NCI-H446 (cell line): Measurements from ENCODE around the gene DTNBP1.
"Not testable (repeated sequence)": the region's sequence is repeated elsewhere in the genome, so short reads cannot be mapped to it uniquely, and the experiment has no call there.

Source experiments
- DNase-seq, 2 experiments: peaks; one replicate each; lab custom pipeline; 2025; lab: John Stamatoyannopoulos, UW

The DTNBP1 gene

GRCh38 chr6:15666896-15667295 lies 4.1 kb upstream of the DTNBP1 start:
- not testable (repeated sequence) for DNase-seq

- no peak for DNase-seq
These were observed 2.4 kb upstream of the DTNBP1 start for GRCh38 chr6:15665237-15665636.

- no peak for DNase-seq
These were observed 473 bp upstream of the DTNBP1 start for GRCh38 chr6:15663130-15663871.

- peak in 1 of 2 experiments; percentile 42 for DNase-seq
These were observed 939 bp downstream of the DTNBP1 start for GRCh38 chr6:15661853-15662325.

GRCh38 chr6:15659181-15659580 lies 3.6 kb downstream of the DTNBP1 start:
- DNase-seq, result no peak

DNA sequence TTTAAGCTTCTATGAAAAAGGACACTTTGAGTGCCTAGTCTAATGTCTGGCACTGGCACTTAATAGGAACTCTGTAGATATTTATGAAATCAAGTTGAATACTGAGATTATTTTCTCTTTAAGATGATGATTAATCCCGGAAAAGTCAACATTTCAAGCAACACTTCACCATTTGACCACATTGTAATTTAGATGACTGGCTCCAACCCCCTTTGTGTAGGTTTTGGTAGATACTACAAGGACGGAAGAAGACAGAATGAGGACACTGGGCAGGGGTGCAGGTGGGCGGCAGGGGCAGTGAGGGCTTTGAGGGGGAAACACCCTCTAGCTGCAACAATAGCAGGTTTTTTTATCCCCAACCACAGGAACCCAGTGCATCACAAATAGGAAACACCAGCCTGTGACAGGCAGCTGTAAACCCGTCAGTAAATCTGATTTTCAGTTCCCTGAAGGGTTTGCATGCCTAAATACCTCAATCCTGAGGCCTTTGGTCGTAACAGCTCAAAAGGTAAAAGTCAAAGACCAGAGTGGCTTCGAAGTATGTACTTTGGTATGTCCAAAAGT lies 4.6 kb downstream of the DTNBP1 start:
- DNase-seq, result no peak

- DNase-seq, result no peak
These were observed 5.5 kb downstream of the DTNBP1 start for GRCh38 chr6:15657290-15657689.

GRCh38 chr6:15656145-15656544 lies 6.7 kb downstream of the DTNBP1 start:
- DNase-seq, result no peak

- no peak for DNase-seq
These were observed 8.6 kb downstream of the DTNBP1 start for GRCh38 chr6:15654250-15654649.

GRCh38 chr6:15653581-15653980 lies 9.2 kb downstream of the DTNBP1 start:
- DNase-seq, result no peak

- DNase-seq, result not testable (repeated sequence)
These were observed 12.7 kb downstream of the DTNBP1 start for GRCh38 chr6:15650004-15650559.

- DNase-seq, result no peak
These were observed 17.9 kb downstream of the DTNBP1 start for GRCh38 chr6:15644904-15645303.

- DNase-seq, result no peak
These were observed 19.3 kb downstream of the DTNBP1 start for GRCh38 chr6:15643542-15643941.

DNA sequence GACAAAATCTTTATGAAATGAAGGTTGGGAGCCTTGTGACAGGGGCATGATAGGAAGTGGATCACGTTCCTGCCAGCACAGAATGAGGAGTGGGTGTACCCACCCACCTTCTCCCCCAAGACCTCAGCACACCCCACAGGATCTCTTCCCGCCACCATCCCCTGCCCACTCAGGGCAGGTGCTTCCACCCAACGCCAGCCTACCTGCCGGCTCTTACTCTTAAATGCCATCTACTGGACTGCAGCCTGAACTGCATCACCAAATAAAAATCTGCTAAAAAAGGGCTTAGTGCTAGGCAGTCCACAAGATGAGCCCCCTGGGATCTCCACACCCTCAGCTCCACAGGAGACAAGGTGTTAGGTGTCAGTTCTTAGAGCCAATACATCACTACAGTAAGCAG lies 20.6 kb downstream of the DTNBP1 start:
- no peak for DNase-seq

DNA sequence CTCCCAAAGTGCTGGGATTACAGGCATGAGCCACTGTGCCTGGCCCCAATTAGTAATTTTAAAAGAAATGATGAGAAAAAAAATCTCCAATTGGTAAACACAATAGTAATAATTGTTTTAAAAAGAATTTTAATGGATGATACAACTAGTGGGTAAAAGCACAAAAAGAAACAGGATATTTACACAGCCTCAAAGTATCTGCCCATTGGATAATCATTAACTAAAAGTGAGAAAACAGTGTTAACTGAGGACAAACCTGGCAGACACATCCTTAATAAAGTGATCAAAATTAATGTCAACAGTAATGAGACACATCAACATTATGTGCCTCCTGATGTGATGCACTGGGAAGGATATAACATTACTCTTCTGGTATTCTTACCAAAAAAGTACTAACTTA lies 24.5 kb downstream of the DTNBP1 start:
- DNase-seq, result no peak

DNA sequence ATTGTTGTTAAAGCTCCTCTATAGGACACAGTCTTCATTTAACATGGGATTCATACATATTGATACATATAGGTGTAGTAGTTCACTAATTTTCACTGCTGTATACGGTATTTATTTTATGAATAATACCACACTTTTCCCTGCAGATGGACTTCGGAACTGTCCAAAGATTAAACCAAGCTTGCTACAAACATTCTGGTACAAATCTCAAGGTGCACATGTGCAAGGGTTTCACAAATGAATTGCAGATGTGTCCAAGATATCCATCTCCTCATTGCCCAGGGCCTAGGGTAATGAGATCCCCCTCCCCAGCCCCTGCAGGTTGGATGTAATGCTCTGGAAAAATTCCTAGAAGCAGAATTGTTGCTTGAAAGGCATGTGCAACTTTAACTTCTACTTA lies 31.4 kb downstream of the DTNBP1 start:
- no peak for DNase-seq

DNA sequence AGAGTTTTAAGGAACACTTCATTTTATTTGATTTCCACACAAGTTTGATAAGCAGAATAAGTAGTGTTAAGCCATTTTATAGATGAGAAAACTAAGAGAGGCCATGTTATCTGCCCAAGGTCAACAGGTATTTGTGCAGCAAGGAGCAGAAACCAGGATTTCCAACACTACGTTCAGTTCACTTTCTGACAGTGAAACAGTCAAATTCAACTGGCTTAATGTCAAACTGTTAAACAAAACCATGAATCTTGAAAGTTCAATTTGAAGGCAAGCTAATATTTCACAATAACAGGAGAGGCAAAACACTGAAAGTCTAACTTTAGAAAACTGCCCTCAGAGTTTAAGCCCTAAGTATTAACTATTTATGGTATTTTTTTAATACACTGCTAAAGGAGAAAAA lies 32.6 kb downstream of the DTNBP1 start:
- DNase-seq, result no peak

GRCh38 chr6:15629487-15629886 lies 33.3 kb downstream of the DTNBP1 start:
- DNase-seq, result no peak

DNA sequence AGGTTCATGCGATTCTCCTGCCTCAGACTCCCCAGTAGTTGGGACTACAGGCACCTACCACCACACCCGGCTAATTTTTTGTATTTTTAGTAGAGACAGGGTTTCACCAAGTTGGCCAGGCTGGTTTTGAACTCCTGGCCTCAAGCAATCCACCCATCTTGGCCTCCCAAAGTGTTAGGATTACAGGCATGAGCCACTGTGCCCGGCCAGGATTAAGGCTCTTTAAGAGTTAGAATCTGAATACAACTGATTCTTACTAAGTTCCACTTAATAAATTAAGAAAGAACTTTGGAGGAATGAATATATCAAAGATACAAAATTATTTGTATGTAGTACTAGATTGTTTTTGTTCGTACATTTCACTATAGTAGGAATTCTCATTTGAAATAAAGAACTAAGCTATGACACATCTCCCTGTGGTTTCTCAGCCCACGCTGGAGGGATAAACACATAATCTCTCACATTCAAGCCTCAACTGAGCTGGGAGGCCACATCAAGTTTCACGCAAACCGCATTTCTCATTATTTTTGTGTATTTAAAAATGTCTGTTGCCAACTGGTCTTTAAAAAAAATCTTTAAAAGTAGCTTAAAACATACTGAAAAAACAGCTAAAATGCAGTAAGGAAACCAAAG lies 34.2 kb downstream of the DTNBP1 start:
- no peak for DNase-seq

DNA sequence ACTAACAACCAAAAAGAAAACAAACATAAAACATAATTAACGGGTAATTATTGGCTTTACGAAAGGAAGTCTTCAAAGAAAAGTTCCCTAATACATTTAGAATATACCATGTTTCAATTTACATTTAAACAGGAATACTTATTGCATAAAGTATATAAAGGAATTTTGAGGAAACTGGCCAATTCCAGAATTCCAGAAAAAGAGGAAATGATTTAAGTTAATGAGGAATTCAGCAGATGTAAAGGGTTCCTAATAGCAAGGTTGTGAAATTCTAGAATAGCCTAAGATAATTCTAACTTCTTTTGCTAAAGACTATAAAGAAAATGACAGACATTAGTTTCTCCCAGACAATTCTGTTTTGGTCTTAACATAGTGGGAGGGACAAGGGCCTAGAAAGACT lies 35.0 kb downstream of the DTNBP1 start:
- DNase-seq, result no peak

DNA sequence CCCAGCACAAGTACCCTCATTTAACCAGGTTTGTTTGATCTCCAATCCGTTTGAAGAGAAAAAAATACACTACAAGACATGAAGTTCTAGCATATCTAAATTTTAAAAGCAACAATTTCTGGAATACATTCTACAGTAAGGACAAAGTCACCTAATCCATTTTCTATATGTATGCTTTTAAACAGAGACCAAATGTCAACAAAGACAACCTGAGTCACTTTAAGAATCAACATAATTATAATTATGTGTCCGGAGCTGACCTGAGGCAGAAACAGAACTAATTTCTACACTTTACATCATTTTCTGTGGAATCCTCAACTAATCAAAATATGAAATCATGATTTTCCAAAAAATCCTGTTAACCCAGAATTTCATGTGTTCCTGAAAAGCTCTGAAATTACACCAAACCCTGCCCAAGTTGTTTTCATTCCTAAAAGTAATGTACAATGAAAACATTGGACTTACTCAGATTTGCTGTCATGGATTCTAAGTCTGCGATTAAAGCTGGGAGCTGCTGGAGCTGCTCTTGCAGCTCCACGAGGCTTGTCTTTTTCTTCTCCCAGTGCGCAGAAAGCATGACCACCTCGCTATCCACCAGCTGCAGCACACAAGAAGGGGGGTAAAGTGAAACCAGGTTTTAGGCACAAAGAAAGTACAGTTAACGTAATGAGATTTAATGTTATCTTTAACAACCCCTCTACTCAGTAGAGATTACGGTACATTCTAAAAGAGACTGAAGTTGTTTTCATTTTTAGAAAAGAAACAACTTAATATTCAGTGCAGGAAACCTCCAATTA lies 35.8 kb downstream of the DTNBP1 start:
- DNase-seq, result no peak

DNA sequence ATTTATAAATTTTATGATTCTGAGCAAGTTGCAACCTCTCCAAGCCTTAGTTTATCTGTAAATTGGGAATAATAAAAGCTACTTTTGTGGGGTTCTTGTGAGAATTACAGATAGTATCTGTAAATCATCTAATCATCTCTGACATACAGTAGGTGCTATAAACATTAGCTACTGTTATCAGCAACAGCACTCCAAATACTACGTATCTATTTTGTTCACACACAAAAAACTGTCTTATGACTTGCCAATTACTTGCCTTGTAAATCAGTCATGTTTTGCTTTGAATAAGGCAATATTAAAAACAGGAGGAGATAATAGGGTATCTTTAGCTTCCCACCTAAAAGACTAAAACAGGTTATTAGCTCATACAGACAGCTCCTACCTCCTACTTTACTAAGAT lies 36.7 kb downstream of the DTNBP1 start:
- DNase-seq, result no peak
